ENCODE measurements around the gene ECT2L.

Gene ECT2L

GRCh38 chr6:138865480-138866109, 69.7 kb downstream of the ECT2L start:
- Mint-ChIP-seq H3K4me3 (no peak overlapping the region), H3K36me3 (peaks cover 3% of the 10 kb centered on the region), H3K27ac (no peak overlapping the region), H3K4me1 (ENCODE audit: low read depth) (no peaks in the 10 kb centered on the region), H3K9me3 (ENCODE audit: low read depth) (no peaks in the 10 kb centered on the region), H3K27me3 (peaks cover 8% of the 10 kb centered on the region)

DNA sequence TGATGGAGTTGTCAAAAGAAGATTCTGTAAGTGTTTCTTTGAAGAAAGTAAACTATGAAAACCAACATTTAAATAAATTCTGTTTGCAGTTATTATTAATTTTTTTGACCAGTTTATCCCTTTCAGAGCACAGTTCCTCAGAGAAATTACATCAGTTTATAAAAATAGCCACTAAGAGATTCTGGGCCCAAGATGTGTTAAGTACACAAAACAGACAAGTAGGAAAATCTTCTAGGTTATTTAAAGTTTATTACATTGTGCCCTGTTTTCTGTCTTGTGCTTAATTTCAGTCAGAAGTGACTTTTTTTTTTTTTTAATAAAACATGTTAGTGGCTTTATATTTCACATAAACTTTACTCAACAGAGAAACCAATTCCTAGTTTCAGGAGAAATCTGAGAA, 72.3 kb downstream of the ECT2L start:
- Mint-ChIP-seq H3K4me3 (no peak overlapping the region), H3K27me3 (peaks cover 4% of the 10 kb centered on the region), H3K36me3 (peaks cover 3% of the 10 kb centered on the region), H3K27ac (no peak overlapping the region), H3K4me1 (ENCODE audit: low read depth) (no peaks in the 10 kb centered on the region), H3K9me3 (ENCODE audit: low read depth) (no peaks in the 10 kb centered on the region)

- Mint-ChIP-seq H3K27me3 (peaks cover 4% of the 10 kb centered on the region), H3K4me1 (ENCODE audit: low read depth) (no peaks in the 10 kb centered on the region), H3K27ac (no peak overlapping the region), H3K36me3 (peaks cover 3% of the 10 kb centered on the region), H3K9me3 (ENCODE audit: low read depth) (no peaks in the 10 kb centered on the region), H3K4me3 (no peak overlapping the region)
These were observed 73.5 kb downstream of the ECT2L start for GRCh38 chr6:138869398-138869797.

- no peak overlapping the region for H3K27ac Mint-ChIP-seq
- H3K36me3 Mint-ChIP-seq: no peaks in the 10 kb centered on the region
- no peaks in the 10 kb centered on the region for H3K4me1 Mint-ChIP-seq (ENCODE audit: low read depth)
- H3K27me3 Mint-ChIP-seq: no peaks in the 10 kb centered on the region
- H3K4me3 Mint-ChIP-seq: no peak overlapping the region
- H3K9me3 Mint-ChIP-seq (ENCODE audit: low read depth): no peaks in the 10 kb centered on the region
These were observed 77.3 kb downstream of the ECT2L start for GRCh38 chr6:138873191-138873590.

DNA sequence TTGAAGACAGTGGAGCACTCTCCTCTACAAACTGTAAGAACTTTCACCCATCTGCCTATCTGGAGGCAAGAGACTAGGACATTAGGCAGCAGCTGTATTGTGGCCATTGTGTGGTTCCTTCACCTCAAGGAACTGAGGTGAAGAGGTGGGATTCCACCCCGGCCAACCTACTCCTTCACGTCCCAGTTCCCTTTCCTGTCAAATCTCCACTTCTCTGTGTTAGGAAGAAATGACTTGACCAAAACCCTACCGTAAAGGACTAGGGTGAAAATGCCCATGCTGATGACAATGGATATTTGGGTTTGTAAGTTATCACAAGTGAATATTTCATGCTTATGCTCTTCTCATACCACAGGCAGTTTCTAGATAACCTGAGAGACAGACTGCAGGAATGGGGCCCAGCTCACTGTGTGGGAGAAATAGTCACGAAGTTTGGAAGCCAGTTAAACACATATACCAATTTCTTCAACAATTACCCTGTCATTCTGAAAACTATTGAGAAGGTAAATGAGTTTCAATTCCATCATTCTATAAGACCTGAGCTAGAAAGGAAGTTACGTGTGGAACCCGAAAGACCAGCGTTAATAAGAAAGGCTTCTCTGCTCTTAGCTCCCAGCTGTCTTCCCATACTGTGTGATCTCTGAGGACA, 86.6 kb downstream of the ECT2L start:
- H3K27ac Mint-ChIP-seq: no peak overlapping the region
- H3K9me3 Mint-ChIP-seq (ENCODE audit: low read depth): no peaks in the 10 kb centered on the region
- no peak overlapping the region for H3K4me3 Mint-ChIP-seq
- no peaks in the 10 kb centered on the region for H3K36me3 Mint-ChIP-seq
- no peaks in the 10 kb centered on the region for H3K27me3 Mint-ChIP-seq
- H3K4me1 Mint-ChIP-seq (ENCODE audit: low read depth): no peaks in the 10 kb centered on the region

DNA sequence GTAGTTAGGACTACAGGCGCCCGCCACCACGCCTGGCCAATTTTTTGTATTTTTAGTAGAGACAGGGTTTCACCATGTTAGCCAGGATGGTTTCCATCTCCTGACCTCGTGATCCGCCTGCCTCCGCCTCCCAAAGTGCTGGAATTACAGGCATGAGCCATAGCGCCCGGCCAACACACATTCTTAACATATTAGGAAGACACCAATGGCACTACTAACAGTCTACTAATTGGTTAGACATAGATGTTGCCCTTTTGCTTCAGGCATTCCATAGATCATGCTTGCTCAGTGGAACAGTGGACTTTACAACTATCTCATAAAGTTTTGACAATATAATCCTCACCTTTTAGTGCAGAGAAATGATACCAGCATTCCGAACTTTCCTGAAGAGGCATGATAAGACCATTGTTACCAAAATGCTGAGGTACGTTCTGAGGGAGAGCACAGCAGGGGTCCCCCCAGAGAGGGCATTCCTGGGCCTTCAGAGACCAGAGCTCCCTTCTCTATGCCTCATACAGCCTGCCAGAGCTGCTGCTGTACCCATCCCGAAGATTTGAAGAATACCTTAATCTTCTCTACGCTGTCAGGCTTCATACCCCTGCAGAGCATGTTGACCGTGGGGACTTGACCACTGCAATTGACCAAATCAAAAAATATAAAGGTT, 89.4 kb downstream of the ECT2L start:
- Mint-ChIP-seq H3K4me1 (ENCODE audit: low read depth) (no peaks in the 10 kb centered on the region), H3K27ac (no peak overlapping the region), H3K36me3 (no peaks in the 10 kb centered on the region), H3K4me3 (no peak overlapping the region), H3K27me3 (no peaks in the 10 kb centered on the region), H3K9me3 (ENCODE audit: low read depth) (no peaks in the 10 kb centered on the region)

GRCh38 chr6:138891255-138891986, 95.5 kb downstream of the ECT2L start:
- no peaks in the 10 kb centered on the region for H3K4me1 Mint-ChIP-seq (ENCODE audit: low read depth)
- H3K27ac Mint-ChIP-seq: no peak overlapping the region
- no peak overlapping the region for H3K4me3 Mint-ChIP-seq
- H3K27me3 Mint-ChIP-seq: no peaks in the 10 kb centered on the region
- H3K9me3 Mint-ChIP-seq (ENCODE audit: low read depth): no peaks in the 10 kb centered on the region
- H3K36me3 Mint-ChIP-seq: peaks cover 4% of the 10 kb centered on the region

DNA sequence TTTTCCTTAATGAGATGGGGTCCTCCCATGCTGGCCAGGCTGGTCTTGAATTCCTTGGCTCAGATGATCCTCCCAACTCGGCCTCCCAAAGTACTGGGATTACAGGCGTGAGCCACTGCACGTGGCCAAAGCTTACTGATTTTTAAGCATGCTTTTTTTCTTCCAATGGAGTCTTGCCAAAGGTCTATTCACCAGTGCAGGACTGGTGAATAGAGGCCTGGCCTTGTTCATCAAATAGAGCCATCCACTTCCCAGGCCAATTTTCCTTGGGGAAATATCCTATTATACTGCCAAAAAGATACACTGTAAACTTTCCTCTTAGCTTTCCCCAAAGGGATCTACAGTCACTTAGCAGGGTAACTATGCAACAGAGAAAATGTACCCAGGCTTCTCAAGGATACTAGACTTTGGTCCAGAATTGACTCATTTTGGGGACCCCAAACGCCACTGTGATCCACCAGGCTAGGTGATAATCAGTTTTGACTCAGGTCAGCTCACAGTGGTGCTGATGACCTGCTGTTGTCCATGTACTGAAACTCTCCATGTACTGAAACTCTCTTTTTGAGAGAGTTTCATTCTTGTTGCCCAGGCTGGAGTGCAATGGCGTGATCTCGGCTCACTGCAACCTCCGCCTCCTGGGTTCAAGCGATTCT, 100.3 kb downstream of the ECT2L start:
- Mint-ChIP-seq H3K4me1 (ENCODE audit: low read depth) (no peaks in the 10 kb centered on the region), H3K27me3 (no peaks in the 10 kb centered on the region), H3K4me3 (no peak overlapping the region), H3K27ac (no peak overlapping the region), H3K36me3 (peaks cover 25% of the 10 kb centered on the region), H3K9me3 (ENCODE audit: low read depth) (no peaks in the 10 kb centered on the region)

- no peaks in the 10 kb centered on the region for H3K4me1 Mint-ChIP-seq (ENCODE audit: low read depth)
- peaks cover 31% of the 10 kb centered on the region for H3K36me3 Mint-ChIP-seq
- H3K9me3 Mint-ChIP-seq (ENCODE audit: low read depth): no peaks in the 10 kb centered on the region
- H3K27ac Mint-ChIP-seq: no peak overlapping the region
- H3K4me3 Mint-ChIP-seq: no peak overlapping the region
- no peaks in the 10 kb centered on the region for H3K27me3 Mint-ChIP-seq
These were observed 101.1 kb downstream of the ECT2L start for GRCh38 chr6:138897031-138897430.

DNA sequence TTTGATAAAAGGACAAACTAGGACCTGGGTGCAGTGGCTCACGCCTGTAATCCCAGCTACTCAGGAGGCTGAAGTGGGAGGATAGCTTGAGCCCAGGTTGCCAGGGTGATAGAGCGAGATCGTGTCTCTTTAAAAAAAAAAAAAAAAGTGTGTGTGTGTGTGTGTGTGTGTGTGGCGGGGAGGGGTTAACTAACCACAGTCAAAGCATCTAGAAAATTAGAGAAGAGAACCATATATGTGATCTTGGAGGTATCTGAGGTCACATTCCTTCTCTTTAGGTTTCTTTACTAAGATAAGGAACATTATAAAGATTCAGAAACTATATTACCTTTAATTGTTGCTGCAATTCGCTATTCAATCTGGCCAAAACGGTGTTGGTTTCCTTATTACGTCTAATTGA, 111.3 kb downstream of the ECT2L start:
- peaks cover 19% of the 10 kb centered on the region for H3K36me3 Mint-ChIP-seq
- H3K27ac Mint-ChIP-seq: no peak overlapping the region
- H3K9me3 Mint-ChIP-seq (ENCODE audit: low read depth): no peaks in the 10 kb centered on the region
- H3K27me3 Mint-ChIP-seq: no peaks in the 10 kb centered on the region
- H3K4me1 Mint-ChIP-seq (ENCODE audit: low read depth): no peaks in the 10 kb centered on the region
- H3K4me3 Mint-ChIP-seq: no peak overlapping the region

DNA sequence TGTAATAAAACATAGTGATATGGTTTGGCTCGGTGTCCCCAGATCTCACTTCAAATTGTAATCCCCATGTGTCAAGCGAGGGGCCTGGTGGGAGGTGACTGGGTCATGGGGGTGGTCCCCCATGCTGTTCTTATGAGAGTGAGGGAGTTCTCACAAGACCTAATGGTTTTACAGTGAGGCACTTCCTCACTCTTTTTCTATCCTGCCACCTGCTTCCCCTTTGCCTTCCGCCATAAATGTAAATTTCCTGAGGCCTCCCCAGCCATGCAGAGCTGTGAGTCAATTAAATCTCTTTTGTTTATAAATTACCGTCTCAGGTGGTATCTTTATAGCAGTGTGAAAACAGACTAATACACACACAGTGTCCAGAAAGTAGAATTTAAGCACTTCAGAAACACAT, 113.6 kb downstream of the ECT2L start:
- Mint-ChIP-seq H3K27ac (no peak overlapping the region), H3K4me1 (ENCODE audit: low read depth) (no peaks in the 10 kb centered on the region), H3K9me3 (ENCODE audit: low read depth) (no peaks in the 10 kb centered on the region), H3K4me3 (no peak overlapping the region), H3K27me3 (no peaks in the 10 kb centered on the region), H3K36me3 (peaks cover 21% of the 10 kb centered on the region)

DNA sequence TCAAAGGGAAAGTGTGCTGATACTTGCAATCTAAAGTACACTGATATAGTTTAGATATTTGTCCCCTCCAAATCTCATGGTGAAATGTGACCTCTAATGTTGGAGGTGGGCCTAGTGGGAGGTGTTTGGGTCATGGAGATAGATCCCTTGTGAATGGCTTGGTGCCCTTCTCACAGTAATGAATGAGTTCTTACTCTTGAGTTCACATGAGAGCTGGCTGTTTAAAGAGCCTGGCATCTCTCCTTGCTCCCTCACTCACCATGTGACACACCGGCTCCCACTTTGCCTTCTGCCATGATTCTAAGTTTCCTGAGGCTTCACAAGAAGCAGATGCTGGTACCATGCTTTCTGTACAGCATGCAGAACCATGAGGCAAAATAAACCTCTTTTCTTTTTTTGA, 114.1 kb downstream of the ECT2L start:
- H3K27ac Mint-ChIP-seq: no peak overlapping the region
- no peaks in the 10 kb centered on the region for H3K27me3 Mint-ChIP-seq
- peaks cover 26% of the 10 kb centered on the region for H3K36me3 Mint-ChIP-seq
- no peaks in the 10 kb centered on the region for H3K9me3 Mint-ChIP-seq (ENCODE audit: low read depth)
- H3K4me3 Mint-ChIP-seq: no peak overlapping the region
- no peaks in the 10 kb centered on the region for H3K4me1 Mint-ChIP-seq (ENCODE audit: low read depth)

- H3K9me3 Mint-ChIP-seq (ENCODE audit: low read depth): no peaks in the 10 kb centered on the region
- H3K4me1 Mint-ChIP-seq (ENCODE audit: low read depth): no peaks in the 10 kb centered on the region
- H3K27ac Mint-ChIP-seq: no peak overlapping the region
- H3K4me3 Mint-ChIP-seq: no peak overlapping the region
- no peaks in the 10 kb centered on the region for H3K27me3 Mint-ChIP-seq
- H3K36me3 Mint-ChIP-seq: peaks cover 16% of the 10 kb centered on the region
These were observed 116.4 kb downstream of the ECT2L start for GRCh38 chr6:138912308-138912707.

DNA sequence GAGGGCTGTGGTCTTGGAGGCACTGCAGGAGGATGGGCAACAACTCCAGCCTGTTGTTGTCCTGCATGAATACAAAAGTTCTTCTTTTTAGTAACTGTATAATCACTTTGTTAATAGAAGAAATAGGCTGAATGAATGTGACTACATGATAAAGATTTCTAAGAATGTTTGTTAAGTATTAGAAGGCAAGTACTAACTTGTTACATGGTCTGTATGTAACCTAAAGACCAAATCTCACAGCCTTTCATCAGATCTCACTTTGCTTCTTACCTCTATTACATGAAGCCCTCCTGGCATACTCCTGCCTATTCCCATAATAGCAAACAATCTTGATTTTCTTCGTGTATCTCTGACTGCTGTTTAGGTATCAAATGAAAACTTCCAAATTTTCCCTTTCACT, 118.8 kb downstream of the ECT2L start:
- Mint-ChIP-seq H3K27ac (no peak overlapping the region), H3K36me3 (peaks cover 8% of the 10 kb centered on the region), H3K4me3 (no peak overlapping the region), H3K9me3 (ENCODE audit: low read depth) (no peaks in the 10 kb centered on the region), H3K4me1 (ENCODE audit: low read depth) (no peaks in the 10 kb centered on the region), H3K27me3 (no peaks in the 10 kb centered on the region)

- H3K36me3 Mint-ChIP-seq: peaks cover 8% of the 10 kb centered on the region
- H3K27ac Mint-ChIP-seq: no peak overlapping the region
- no peaks in the 10 kb centered on the region for H3K4me1 Mint-ChIP-seq (ENCODE audit: low read depth)
- H3K27me3 Mint-ChIP-seq: no peaks in the 10 kb centered on the region
- H3K9me3 Mint-ChIP-seq (ENCODE audit: low read depth): no peaks in the 10 kb centered on the region
- no peak overlapping the region for H3K4me3 Mint-ChIP-seq
These were observed 125.0 kb downstream of the ECT2L start for GRCh38 chr6:138920906-138921305.
